PC-3 (cell line): ENCODE results near the gene NGF.

Source experiments
- EZH2 ChIP-seq: fragments of 300-600 bp; sonication (generic); IDR thresholded peaks from one replicate; pipeline ENCODE4 v1.6.1; 2017; ENCODE audit warnings: antibody characterized with exemption, mild to moderate bottlenecking, low read length; ENCODE audit not compliant: unreplicated experiment
- EZH2phosphoT487 ChIP-seq: fragments of 300-600 bp; sonication (generic); IDR thresholded peaks from 2 replicates; pipeline ENCODE4 v1.6.1; 2018; ENCODE audit warnings: mild to moderate bottlenecking, antibody characterized with exemption, low read length, borderline replicate concordance
- TF ChIP-seq, protein P1 (sequence below): fragments of 300-600 bp; sonication (generic); conservative IDR thresholded peaks from 2 replicates; pipeline ENCODE4 v1.5.1; 2017; ENCODE audit warnings: antibody characterized with exemption, low read depth, mild to moderate bottlenecking, low read length

GRCh38 chr1:115327270-115327669, 10.8 kb downstream of the NGF start:
- TF ChIP-seq, protein P1, sequence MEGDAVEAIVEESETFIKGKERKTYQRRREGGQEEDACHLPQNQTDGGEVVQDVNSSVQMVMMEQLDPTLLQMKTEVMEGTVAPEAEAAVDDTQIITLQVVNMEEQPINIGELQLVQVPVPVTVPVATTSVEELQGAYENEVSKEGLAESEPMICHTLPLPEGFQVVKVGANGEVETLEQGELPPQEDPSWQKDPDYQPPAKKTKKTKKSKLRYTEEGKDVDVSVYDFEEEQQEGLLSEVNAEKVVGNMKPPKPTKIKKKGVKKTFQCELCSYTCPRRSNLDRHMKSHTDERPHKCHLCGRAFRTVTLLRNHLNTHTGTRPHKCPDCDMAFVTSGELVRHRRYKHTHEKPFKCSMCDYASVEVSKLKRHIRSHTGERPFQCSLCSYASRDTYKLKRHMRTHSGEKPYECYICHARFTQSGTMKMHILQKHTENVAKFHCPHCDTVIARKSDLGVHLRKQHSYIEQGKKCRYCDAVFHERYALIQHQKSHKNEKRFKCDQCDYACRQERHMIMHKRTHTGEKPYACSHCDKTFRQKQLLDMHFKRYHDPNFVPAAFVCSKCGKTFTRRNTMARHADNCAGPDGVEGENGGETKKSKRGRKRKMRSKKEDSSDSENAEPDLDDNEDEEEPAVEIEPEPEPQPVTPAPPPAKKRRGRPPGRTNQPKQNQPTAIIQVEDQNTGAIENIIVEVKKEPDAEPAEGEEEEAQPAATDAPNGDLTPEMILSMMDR: no peak
- TF ChIP-seq EZH2 (no peak), EZH2phosphoT487 (no peak)
